H1 (cell line): ENCODE measurements around the gene TAGLN3. TPM values are rescaled to one million over a fixed set of nuclear protein-coding genes. Genes with fewer than 3 reads are reported as not detected.

Experiments used
- CTCF ChIA-PET: fragments of 300-600 bp; sonication (Branson Sonifier 250); formaldehyde crosslinking; loops from one replicate; lab custom pipeline; 2021; ENCODE audit not compliant: partially characterized antibody; lab: Charles Lee
- POLR2A ChIA-PET: fragments of 300-600 bp; sonication (Branson Sonifier 250); formaldehyde crosslinking; loops from one replicate; lab custom pipeline; 2021; ENCODE audit warnings: inconsistent platforms; ENCODE audit not compliant: partially characterized antibody; lab: Charles Lee
- DNase-seq, 2 experiments: peaks; one replicate each; pipeline versions ENCODE4 v3.0.0 to v3.0.0-alpha.2; 2010 to 2022; ENCODE audit warnings: low spot score in 2 of 2, low read depth in 1 of 2, mixed read lengths in 1 of 2
- FAIRE-seq: peaks from 2 replicates; lab custom pipeline; 2011; peaks lifted over from hg19 to GRCh38; lab: Jason Lieb, UNC
- H2AFZ ChIP-seq: 2 replicates; pipeline ENCODE4 v1.8.1; 2012; ENCODE audit warnings: low read length, inconsistent platforms
- H2AK5ac ChIP-seq: 2 replicates; pipeline ENCODE4 v1.6.1; 2013; ENCODE audit warnings: low read depth, low read length
- H2BK120ac ChIP-seq: replicated peaks from 2 replicates; pipeline ENCODE3; 2013; ENCODE audit warnings: low read depth, low read length, inconsistent platforms
- H2BK12ac ChIP-seq: 2 replicates; pipeline ENCODE4 v1.6.1; 2013; ENCODE audit warnings: low read depth, low read length
- H2BK15ac ChIP-seq: 2 replicates; pipeline ENCODE4 v1.6.1; 2013; ENCODE audit warnings: low read length
- H2BK20ac ChIP-seq: 2 replicates; pipeline ENCODE4 v1.6.1; 2013; ENCODE audit warnings: low read length
- H2BK5ac ChIP-seq: 2 replicates; pipeline ENCODE4 v1.6.1; 2013; ENCODE audit warnings: low read depth, low read length
- H3K14ac ChIP-seq: 2 replicates; pipeline ENCODE4 v1.6.1; 2013; ENCODE audit warnings: inconsistent platforms; ENCODE audit not compliant: insufficient read length
- H3K18ac ChIP-seq: 2 replicates; pipeline ENCODE4 v1.6.1; 2013; ENCODE audit warnings: low read length; ENCODE audit errors: extremely low read depth
- H3K23ac ChIP-seq: 2 replicates; pipeline ENCODE4 v1.6.1; 2013; ENCODE audit warnings: inconsistent platforms; ENCODE audit not compliant: insufficient read length
- H3K23me2 ChIP-seq: 2 replicates; pipeline ENCODE4 v1.6.1; 2013; ENCODE audit warnings: low read depth, low read length
- H3K27ac ChIP-seq: 2 replicates; pipeline ENCODE4 v1.6.1; 2011; ENCODE audit warnings: low read depth, low read length, inconsistent platforms
- H3K27me3 ChIP-seq, 4 experiments: replicated peaks in 1 of 4; 1 replicate in 1 of 4; 2 replicates in 3 of 4; pipeline versions ENCODE4 v1.6.1 to v1.8.1; 2011 to 2013; ENCODE audit warnings: low read length in 3 of 4, mild to moderate bottlenecking in 3 of 4, inconsistent platforms in 2 of 4, mixed read lengths in 2 of 4, moderate library complexity in 1 of 4; ENCODE audit not compliant: control insufficient read depth in 3 of 4, insufficient read depth in 3 of 4; ENCODE audit errors: extremely low read depth in 1 of 4
- H3K36me3 ChIP-seq, 4 experiments: 2 replicates each; pipeline versions ENCODE4 v1.6.1 to v1.8.1; 2011 to 2013; ENCODE audit warnings: mild to moderate bottlenecking in 4 of 4, low read length in 3 of 4, moderate library complexity in 2 of 4, control low read depth in 1 of 4, inconsistent platforms in 1 of 4; ENCODE audit not compliant: insufficient read depth in 4 of 4, control insufficient read depth in 2 of 4
- H3K4ac ChIP-seq: replicated peaks from 2 replicates; pipeline ENCODE3; 2013; ENCODE audit warnings: low read length, low read depth, mixed read lengths, inconsistent platforms; ENCODE audit not compliant: insufficient read length
- H3K4me1 ChIP-seq, 4 experiments: replicated peaks in 1 of 4; 1 replicate in 1 of 4; 2 replicates in 3 of 4; pipeline versions ENCODE4 v1.6.1 to v1.8.1; 2011 to 2013; ENCODE audit warnings: low read length in 3 of 4, inconsistent platforms in 2 of 4, mixed read lengths in 1 of 4; ENCODE audit not compliant: insufficient read depth in 4 of 4, control insufficient read depth in 3 of 4
- H3K4me2 ChIP-seq, 2 experiments: 2 replicates each; pipeline versions ENCODE4 v1.6.1 to v1.8.1; 2011 to 2013; ENCODE audit warnings: low read depth in 2 of 2, low read length in 2 of 2, control low read depth in 1 of 2, inconsistent platforms in 1 of 2, mild to moderate bottlenecking in 1 of 2; ENCODE audit not compliant: insufficient read depth in 1 of 2
- H3K4me3 ChIP-seq, 4 experiments: fragments of 200-600, 300-600 bp in 1 of 4; sonication (generic), shearing (Covaris generic), sonication (Bioruptor Twin) in 1 of 4; 2 replicates each; pipeline versions ENCODE4 v1.5.1 to v1.8.1; 2011 to 2016; ENCODE audit warnings: low read length in 4 of 4, low read depth in 3 of 4, control low read depth in 2 of 4, inconsistent platforms in 2 of 4, mild to moderate bottlenecking in 2 of 4, mixed read lengths in 1 of 4, moderate library complexity in 1 of 4; ENCODE audit not compliant: insufficient read depth in 2 of 4; ENCODE audit errors: extremely low read depth in 1 of 4
- H3K56ac ChIP-seq: replicated peaks from 2 replicates; pipeline ENCODE3; 2013; ENCODE audit warnings: low read depth, mild to moderate bottlenecking, mixed read lengths, low read length, inconsistent platforms; ENCODE audit not compliant: insufficient read length
- H3K79me1 ChIP-seq: 2 replicates; pipeline ENCODE4 v1.6.1; 2013; ENCODE audit warnings: low read depth, low read length, control low read depth
- H3K79me2 ChIP-seq, 2 experiments: 2 replicates each; pipeline versions ENCODE4 v1.6.1 to v1.8.1; 2012 to 2013; ENCODE audit warnings: low read length in 2 of 2, mild to moderate bottlenecking in 2 of 2, inconsistent platforms in 1 of 2; ENCODE audit not compliant: insufficient read depth in 2 of 2, control insufficient read depth in 1 of 2
- H3K9ac ChIP-seq, 4 experiments: replicated peaks in 1 of 4; 1 replicate in 1 of 4; 2 replicates in 3 of 4; pipeline versions ENCODE4 v1.6.1 to v1.8.1; 2011 to 2013; ENCODE audit warnings: low read depth in 3 of 4, low read length in 3 of 4, control low read depth in 2 of 4, mild to moderate bottlenecking in 2 of 4, moderate library complexity in 2 of 4, inconsistent platforms in 1 of 4; ENCODE audit errors: extremely low read depth in 1 of 4
- H3K9me3 ChIP-seq, 2 experiments: 2 replicates each; pipeline versions ENCODE4 v1.6.1 to v1.8.1; 2012 to 2013; ENCODE audit warnings: mild to moderate bottlenecking in 2 of 2, moderate library complexity in 2 of 2, control low read depth in 1 of 2, inconsistent platforms in 1 of 2, low read depth in 1 of 2, low read length in 1 of 2, mixed read lengths in 1 of 2; ENCODE audit not compliant: insufficient read depth in 2 of 2
- H4K20me1 ChIP-seq, 2 experiments: replicated peaks in 1 of 2; 2 replicates each; pipeline versions ENCODE3 to v1.8.1; 2011 to 2013; ENCODE audit warnings: inconsistent platforms in 2 of 2, low read length in 2 of 2, mild to moderate bottlenecking in 1 of 2; ENCODE audit not compliant: insufficient read depth in 2 of 2, control insufficient read depth in 1 of 2
- H4K5ac ChIP-seq: 2 replicates; pipeline ENCODE4 v1.6.1; 2013; ENCODE audit warnings: low read length, low read depth, mixed read lengths, inconsistent platforms; ENCODE audit not compliant: insufficient read length
- H4K8ac ChIP-seq: 2 replicates; pipeline ENCODE4 v1.8.0; 2013; ENCODE audit warnings: mild to moderate bottlenecking, moderate library complexity, low read length, inconsistent platforms; ENCODE audit not compliant: insufficient read depth; ENCODE audit errors: extremely low read depth
- H4K91ac ChIP-seq: replicated peaks from 2 replicates; pipeline ENCODE3; 2013; ENCODE audit warnings: low read length, mixed read lengths, inconsistent platforms; ENCODE audit not compliant: insufficient read length
- BCL11A ChIP-seq, 2 experiments: IDR thresholded peaks; one replicate each; pipeline ENCODE4 v1.6.1; 2011; ENCODE audit warnings: low read depth in 2 of 2, low read length in 2 of 2, mild to moderate bottlenecking in 2 of 2
- EP300 ChIP-seq, 2 experiments: IDR thresholded peaks; 1 replicate in 1 of 2; 2 replicates in 1 of 2; pipeline ENCODE4 v1.6.1; 2011 to 2012; ENCODE audit warnings: low read depth in 2 of 2, low read length in 2 of 2, mild to moderate bottlenecking in 2 of 2, borderline replicate concordance in 1 of 2, inconsistent platforms in 1 of 2, moderate library complexity in 1 of 2
- FOSL1 ChIP-seq: IDR thresholded peaks from 2 replicates; pipeline ENCODE4 v1.6.1; 2011; ENCODE audit warnings: mild to moderate bottlenecking, low read depth, low read length, moderate library complexity; ENCODE audit not compliant: insufficient read depth
- JUN ChIP-seq: IDR thresholded peaks from 2 replicates; pipeline ENCODE4 v1.6.1; 2011; ENCODE audit warnings: low read depth, mild to moderate bottlenecking, improper control_type of control experiment, low read length
- KDM5A ChIP-seq: fragments of 200-600 bp; IDR thresholded peaks from 2 replicates; pipeline ENCODE4 v1.7.1; 2012; ENCODE audit warnings: mild to moderate bottlenecking, low read length, inconsistent platforms, mixed read lengths
- POU5F1 ChIP-seq: IDR thresholded peaks from 2 replicates; pipeline ENCODE4 v1.6.1; 2011; ENCODE audit warnings: low read depth, mild to moderate bottlenecking, low read length, moderate library complexity
- RAD21 ChIP-seq, 2 experiments: IDR thresholded peaks in 1 of 2; conservative IDR thresholded peaks in 1 of 2; 2 replicates each; pipeline ENCODE4 v1.6.1; 2011; ENCODE audit warnings: low read depth in 2 of 2, low read length in 2 of 2, improper control_type of control experiment in 1 of 2, inconsistent platforms in 1 of 2, mild to moderate bottlenecking in 1 of 2, moderate library complexity in 1 of 2
- SIX5 ChIP-seq: IDR thresholded peaks from 2 replicates; pipeline ENCODE4 v1.6.1; 2011; ENCODE audit warnings: mild to moderate bottlenecking, low read depth, low read length
- SRF ChIP-seq: IDR thresholded peaks from 2 replicates; pipeline ENCODE4 v1.6.1; 2011; ENCODE audit warnings: mild to moderate bottlenecking, low read depth, low read length, moderate library complexity
- SUZ12 ChIP-seq: fragments of 200-600 bp; sonication (generic); IDR thresholded peaks from 2 replicates; pipeline ENCODE4 v1.6.1; 2012; ENCODE audit warnings: mild to moderate bottlenecking, inconsistent platforms, low read length, moderate library complexity, mixed read lengths
- USF2 ChIP-seq: IDR thresholded peaks from 2 replicates; pipeline ENCODE4 v1.6.1; 2011; ENCODE audit warnings: low read length, improper control_type of control experiment
- YY1 ChIP-seq: IDR thresholded peaks from 2 replicates; pipeline ENCODE4 v1.6.1; 2011; ENCODE audit warnings: low read depth, mild to moderate bottlenecking, low read length
- WGBS, 2 experiments: shearing (Covaris generic) in 1 of 2; methylation state at CpG; one replicate each; pipeline versions ENCODE4 v1.1.6 to v1.1.7; 2013 to 2015; ENCODE audit warnings: low lambda C conversion rate in 2 of 2, mixed read lengths in 2 of 2, inconsistent platforms in 1 of 2, low coverage in 1 of 2, missing lambda C conversion rate in 1 of 2; ENCODE audit not compliant: insufficient replicate concordance in 2 of 2, insufficient coverage in 1 of 2, insufficient read length in 1 of 2; ENCODE audit errors: extremely low coverage in 1 of 2, missing lambda C conversion rate in 1 of 2; 5-methylcytosine and 5-hydroxymethylcytosine counted together
- polyA plus RNA-seq, 7 experiments: library from polyadenylated mRNA; depleted of rRNA in 3 of 7; stranded (reverse) in 5 of 7; unstranded in 2 of 7; fragments of >200 nt in 5 of 7; fragments of 200-250 nt in 2 of 7; gene quantifications; 1 replicate in 5 of 7; 2 replicates in 1 of 7; 4 replicates in 1 of 7; pipeline versions ENCODE4 v1.2.1 to v1.2.3, GENCODE V29; 2011 to 2013; ENCODE audit warnings: missing spikeins in 2 of 7, mixed read lengths in 2 of 7
- total RNA-seq: library from RNA; stranded (reverse); fragmentation: NEBNext Ultra II Directional; extraction: Animal tissue kit (Norgen Biotek cat#: 25700); gene quantifications from 2 replicates; pipeline ENCODE4 v1.2.1, GENCODE V29; 2021

Gene TAGLN3
- total and polyA plus RNA-seq, 2 of the 8 experiments (the other 6 are each of a cell fraction or from before 2014, with no cell fraction given) = 6.3 to 7.5 TPM

GRCh38 chr3:112059497-112059896 lies 60.8 kb downstream of the TAGLN3 start:
- FAIRE-seq = no peak
- TF ChIP-seq RAD21 (IDR thresholded peaks at IDR 0.05 in 1 of 2, conservative IDR thresholded peaks at IDR 0.05 in 1 of 2; ENCODE audit: low read depth in 2 of 2, low read length in 2 of 2) (no peak), SRF (no peak), YY1 (no peak), BCL11A (IDR thresholded peaks at IDR 0.05; ENCODE audit: low read depth in 2 of 2, low read length in 2 of 2) (no peak), FOSL1 (no peak), USF2 (no peak), SUZ12 (no peak), EP300 (IDR thresholded peaks at IDR 0.05; ENCODE audit: borderline replicate concordance in 1 of 2, low read depth in 2 of 2, low read length in 2 of 2) (no peak), KDM5A (no peak), POU5F1 (no peak), JUN (no peak), SIX5 (no peak)

More at GRCh38 chr3:112059497-112059896, 60.8 kb downstream of the TAGLN3 start:
- H4K20me1 ChIP-seq = no peaks in the 10 kb centered on the region
- WGBS, 2 experiments = 90% methylated on average over 1 of the region's 1 CpG; no CpG with 5 or more reads in 1 of the 2 experiments
- no peaks in the 10 kb centered on the region for H3K79me2 ChIP-seq
- H3K27ac ChIP-seq = no peak overlapping the region
- no peak overlapping the region for H2BK5ac ChIP-seq
- no peak overlapping the region for H4K91ac ChIP-seq
- H3K23ac ChIP-seq = no peak overlapping the region
- H4K5ac ChIP-seq = no peak overlapping the region
- no peak overlapping the region for H3K9ac ChIP-seq
- no peak overlapping the region for H2BK12ac ChIP-seq
- H2AK5ac ChIP-seq = no peak overlapping the region
- H2BK20ac ChIP-seq = no peak overlapping the region
- H3K4me1 ChIP-seq = no peaks in the 10 kb centered on the region
- ChIA-PET POLR2A (no interaction called here), CTCF (no interaction called here)
- H3K27me3 ChIP-seq = no peaks in the 10 kb centered on the region
- no peak overlapping the region for H3K4me3 ChIP-seq
- no peak overlapping the region for H3K4ac ChIP-seq
- H2AFZ ChIP-seq = 0 out of 2 replicates have a peak overlapping the region, but pooled peaks have one; percentile 71
- no peak overlapping the region for H4K8ac ChIP-seq
- H3K9me3 ChIP-seq = no peaks in the 10 kb centered on the region
- H3K14ac ChIP-seq = no peak overlapping the region
- no peak overlapping the region for H2BK15ac ChIP-seq
- H3K23me2 ChIP-seq = peaks cover 2% of the 10 kb centered on the region; the same call in 1 of the 2 replicates
- H3K79me1 ChIP-seq = no peaks in the 10 kb centered on the region
- no peak overlapping the region for H3K4me2 ChIP-seq
- DNase-seq = no peak
- no peaks in the 10 kb centered on the region for H3K36me3 ChIP-seq
- H2BK120ac ChIP-seq = no peak overlapping the region
- H3K56ac ChIP-seq = no peak overlapping the region
- no peak overlapping the region for H3K18ac ChIP-seq
